Esophagus squamous epithelium (tissue), 5 donors: ENCODE results near the gene XIRP2. TPM values are rescaled to one million over a fixed set of nuclear protein-coding genes. Genes with fewer than 3 reads are reported as not detected.

Source experiments
- DNase-seq: peaks from one replicate; lab custom pipeline; 2025; lab: John Stamatoyannopoulos, UW
- H3K27ac ChIP-seq, 4 donors: fragments of 200-600 bp; sonication (generic); one replicate each; pipeline ENCODE4 v1.5.1; 2016 to 2019; ENCODE audit warnings: mild to moderate bottlenecking in 1 of 4
- H3K27me3 ChIP-seq, 4 donors: fragments of 200-600 bp; sonication (generic); 1 replicate in 3 of 4; 2 replicates in 1 of 4; pipeline versions ENCODE4 v1.5.1 to v1.6.0; 2017 to 2021; ENCODE audit warnings: antibody characterized with exemption in 1 of 4
- H3K36me3 ChIP-seq, 3 donors: fragments of 200-600 bp; sonication (generic); one replicate each; pipeline ENCODE4 v1.5.1; 2016 to 2019
- H3K4me1 ChIP-seq, 3 donors: fragments of 200-600 bp; sonication (generic); one replicate each; pipeline ENCODE4 v1.5.1; 2017 to 2019
- H3K4me3 ChIP-seq, 4 donors: fragments of 200-600 bp; sonication (generic); 1 replicate in 3 of 4; 2 replicates in 1 of 4; pipeline ENCODE4 v1.5.1; 2016 to 2019; ENCODE audit warnings: mild to moderate bottlenecking in 2 of 4, moderate library complexity in 1 of 4
- H3K9me3 ChIP-seq, 3 donors: fragments of 200-600 bp; sonication (generic); one replicate each; pipeline ENCODE4 v1.5.1; 2016 to 2019
- CTCF ChIP-seq, 6 experiments: fragments of 450-650 bp in 4 of 6; fragments of 200-600 bp in 2 of 6; sonication (generic) in 2 of 6; IDR thresholded peaks; one replicate each; pipeline ENCODE4 v1.5.1; 2016 to 2019; ENCODE audit warnings: antibody characterized with exemption in 6 of 6, mild to moderate bottlenecking in 4 of 6, moderate library complexity in 4 of 6
- POLR2A ChIP-seq, 4 donors: fragments of 450-650 bp; IDR thresholded peaks; one replicate each; pipeline ENCODE4 v1.6.1; 2017; ENCODE audit warnings: antibody characterized with exemption in 4 of 4, mild to moderate bottlenecking in 4 of 4, moderate library complexity in 3 of 4
- WGBS, 2 donors: methylation state at CpG; one replicate each; pipeline ENCODE4 v1.1.5; 2018; 5-methylcytosine and 5-hydroxymethylcytosine counted together
- intact Hi-C: fragments of 100-400 bp; cut with DNase I; formaldehyde crosslinking; loops from one replicate; pipeline ENCODE4 v1.15.0; 2022
- total RNA-seq, 4 donors: library from RNA; depleted of rRNA; stranded (reverse); fragments of >200 nt; gene quantifications; one replicate each; pipeline ENCODE4 v1.1.0, GENCODE V29; 2016
- donor health status: DM: yes; HTN: yes; CAD: no.

XIRP2 gene
- total RNA-seq, 4 donors from 2014 or later = 0.03 TPM; not detected in 3

GRCh38 chr2:167183931-167184330 is 295.7 kb downstream of the XIRP2 start:
- no peak overlapping the region for H3K4me3 ChIP-seq
- 69 to 78% methylated on average over 3 of the region's 3 CpGs for WGBS, 2 donors
- no peak for DNase-seq

DNA sequence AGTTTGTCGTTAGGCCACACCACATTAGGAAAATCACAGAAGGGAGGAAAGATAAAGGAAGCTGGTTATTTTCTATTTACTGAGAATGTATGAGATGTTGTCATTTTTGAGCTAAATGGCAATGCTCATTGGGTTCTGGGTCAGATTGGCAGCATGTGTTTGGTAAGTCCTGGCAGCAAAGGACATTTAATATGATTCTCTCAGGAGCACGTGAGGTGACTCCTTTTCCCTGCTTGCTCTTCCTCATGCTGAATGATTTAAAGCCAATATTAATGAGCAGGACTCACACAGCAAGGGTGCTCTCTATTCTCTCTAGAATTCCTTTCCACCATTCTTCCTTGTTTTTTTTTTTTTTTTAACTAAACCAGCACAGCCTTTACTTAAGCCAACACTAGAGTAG is 298.2 kb downstream of the XIRP2 start:
- peaks cover 0 to 12% (median 0%) of the 10 kb centered on the region in 3 donors for H3K4me1 ChIP-seq
- TF ChIP-seq POLR2A (IDR thresholded peaks at IDR 0.05) = no peak
- no peak for TF ChIP-seq CTCF (IDR thresholded peaks at IDR 0.05)
- H3K9me3 ChIP-seq = no peaks in the 10 kb centered on the region
- no peaks in the 10 kb centered on the region for H3K27me3 ChIP-seq
- WGBS, 2 donors = 63 to 84% methylated on average over 2 of the region's 2 CpGs
- H3K27ac ChIP-seq = no peak overlapping the region
- no peak for DNase-seq
- no peak overlapping the region for H3K4me3 ChIP-seq
- H3K36me3 ChIP-seq = no peaks in the 10 kb centered on the region
- intact Hi-C loops = no loop called here

More at GRCh38 chr2:167183931-167184330, 295.7 kb downstream of the XIRP2 start:
- Histone ChIP-seq H3K27me3 (no peaks in the 10 kb centered on the region), H3K9me3 (no peaks in the 10 kb centered on the region), H3K27ac (no peak overlapping the region), H3K36me3 (no peaks in the 10 kb centered on the region), H3K4me1 (peaks cover 0 to 12% (median 0%) of the 10 kb centered on the region in 3 donors)
- intact Hi-C loops = no loop called here
- no peak for TF ChIP-seq POLR2A (IDR thresholded peaks at IDR 0.05)
- TF ChIP-seq CTCF (IDR thresholded peaks at IDR 0.05) = no peak

DNA sequence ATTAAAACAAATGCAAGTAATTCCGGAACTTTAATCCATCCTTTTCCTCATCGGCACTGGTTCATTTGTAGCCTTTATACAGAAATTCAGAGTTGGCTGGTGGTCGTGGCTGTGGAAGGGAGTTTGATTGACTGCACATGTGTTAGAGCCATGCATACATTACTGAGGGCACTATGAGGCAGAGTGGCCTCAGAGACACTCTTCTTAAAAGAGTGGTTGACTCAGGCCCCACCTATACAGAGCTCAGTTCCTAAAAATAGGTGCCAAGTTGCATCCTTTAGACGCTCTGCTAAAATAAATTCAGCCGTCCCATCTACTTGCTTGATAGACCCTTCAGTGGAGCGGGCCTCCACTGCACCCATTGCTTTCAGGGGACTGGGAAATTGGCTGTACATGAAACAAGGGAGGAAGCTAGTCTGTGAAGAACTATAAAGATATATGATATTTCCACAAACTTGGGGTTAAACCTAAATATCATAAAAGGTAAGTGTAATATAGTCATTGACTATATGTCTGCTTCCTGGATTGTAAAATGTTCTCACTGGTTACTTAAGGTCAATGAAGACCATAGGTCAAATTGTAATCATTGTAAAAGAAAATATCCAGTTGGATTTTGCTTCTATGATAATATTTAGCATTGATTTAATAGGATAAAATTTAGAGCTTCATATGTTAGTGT is 298.9 kb downstream of the XIRP2 start:
- TF ChIP-seq CTCF (IDR thresholded peaks at IDR 0.05) (no peak), POLR2A (IDR thresholded peaks at IDR 0.05) (no peak)
- Histone ChIP-seq H3K4me3 (no peak overlapping the region), H3K27me3 (no peaks in the 10 kb centered on the region), H3K27ac (no peak overlapping the region), H3K4me1 (peaks cover 0 to 12% (median 0%) of the 10 kb centered on the region in 3 donors), H3K9me3 (no peaks in the 10 kb centered on the region), H3K36me3 (no peaks in the 10 kb centered on the region)
- DNase-seq = no peak
- 77 to 86% methylated on average over 6 of the region's 6 CpGs for WGBS, 2 donors
- intact Hi-C loops = no loop called here

- H3K4me3 ChIP-seq = no peak overlapping the region
- H3K27ac ChIP-seq = no peak overlapping the region
- no peaks in the 10 kb centered on the region for H3K9me3 ChIP-seq
- TF ChIP-seq POLR2A (IDR thresholded peaks at IDR 0.05) (no peak), CTCF (IDR thresholded peaks at IDR 0.05) (no peak)
- no peak for DNase-seq
- no peaks in the 10 kb centered on the region for H3K36me3 ChIP-seq
- peaks cover 0 to 12% (median 0%) of the 10 kb centered on the region in 3 donors for H3K4me1 ChIP-seq
- WGBS, 2 donors = 27 to 32% methylated on average over 5 of the region's 5 CpGs
- no peaks in the 10 kb centered on the region for H3K27me3 ChIP-seq
- intact Hi-C loops = no loop called here
These were observed 300.0 kb downstream of the XIRP2 start for GRCh38 chr2:167187978-167188967.

DNA sequence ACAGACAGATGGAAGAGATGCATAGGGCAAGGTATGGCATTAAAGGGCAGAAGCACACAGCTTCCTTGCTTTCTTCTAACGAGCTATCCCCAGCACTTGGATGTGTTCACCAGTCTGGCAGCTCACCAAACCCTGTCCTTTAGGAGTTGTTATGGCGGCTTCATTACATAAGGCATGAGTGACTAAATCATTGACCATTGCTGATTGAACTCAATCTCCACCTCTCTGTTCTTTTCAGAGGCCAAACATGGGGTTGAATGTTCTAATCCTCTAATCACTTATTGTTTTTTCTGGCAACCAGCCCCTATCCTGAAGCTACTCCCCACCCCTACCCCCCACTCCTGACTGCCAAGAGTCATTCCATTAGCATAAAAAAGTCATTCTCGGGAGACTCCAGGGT is 301.8 kb downstream of the XIRP2 start:
- H3K36me3 ChIP-seq = no peaks in the 10 kb centered on the region
- no peaks in the 10 kb centered on the region for H3K9me3 ChIP-seq
- WGBS, 2 donors = 11 to 36% methylated on average over 3 of the region's 3 CpGs
- peaks cover 0 to 12% (median 0%) of the 10 kb centered on the region in 3 donors for H3K4me1 ChIP-seq
- no peak overlapping the region for H3K4me3 ChIP-seq
- TF ChIP-seq POLR2A (IDR thresholded peaks at IDR 0.05) = no peak
- TF ChIP-seq CTCF (IDR thresholded peaks at IDR 0.05) = no peak
- intact Hi-C loops = no loop called here
- H3K27ac ChIP-seq = no peak overlapping the region
- H3K27me3 ChIP-seq = no peaks in the 10 kb centered on the region
- no peak for DNase-seq
